Glomerular visceral epithelial cell (primary cell): Measurements from ENCODE around the gene NTRK2.

Source experiments
- DNase-seq: peaks from one replicate; pipeline ENCODE4 v3.0.0-alpha.2; 2016; ENCODE audit errors: extremely low spot score

NTRK2 gene

DNA sequence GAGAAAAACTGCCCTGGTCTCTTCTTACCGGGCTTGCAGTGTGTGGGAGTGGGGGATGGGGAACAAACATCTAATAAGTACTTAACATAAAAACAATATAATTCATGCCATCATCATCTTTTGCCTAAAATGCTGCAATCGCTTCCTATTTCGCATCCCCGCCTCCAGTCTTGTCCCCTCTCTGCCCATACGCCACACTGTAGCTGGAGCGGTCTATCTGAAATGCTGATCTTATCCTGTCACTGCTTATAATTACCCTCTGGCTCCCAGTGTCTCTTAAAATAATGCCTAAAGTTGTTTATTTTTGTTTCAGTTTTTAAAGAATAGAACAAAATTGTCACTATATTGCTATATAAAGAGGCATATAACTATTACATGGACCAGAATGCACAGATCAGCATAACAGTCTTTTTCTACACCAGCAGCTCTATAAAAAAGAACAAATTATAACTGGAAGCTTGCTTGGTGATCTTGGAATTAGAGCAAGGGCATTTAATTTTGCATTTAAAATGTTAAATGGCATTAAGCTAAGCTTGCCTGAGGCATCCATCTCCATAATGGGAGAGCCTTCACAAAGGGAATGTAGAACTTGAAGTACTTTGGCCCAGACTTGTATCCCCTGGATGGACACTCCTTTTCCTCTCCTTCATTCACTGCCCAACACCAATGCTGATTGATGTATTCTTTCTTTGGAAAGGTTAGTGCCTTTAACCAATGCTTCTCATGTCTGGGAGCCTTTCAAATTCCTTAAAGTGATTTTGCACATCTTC, 12.2 kb downstream of the NTRK2 start:
- DNase-seq = no peak

DNA sequence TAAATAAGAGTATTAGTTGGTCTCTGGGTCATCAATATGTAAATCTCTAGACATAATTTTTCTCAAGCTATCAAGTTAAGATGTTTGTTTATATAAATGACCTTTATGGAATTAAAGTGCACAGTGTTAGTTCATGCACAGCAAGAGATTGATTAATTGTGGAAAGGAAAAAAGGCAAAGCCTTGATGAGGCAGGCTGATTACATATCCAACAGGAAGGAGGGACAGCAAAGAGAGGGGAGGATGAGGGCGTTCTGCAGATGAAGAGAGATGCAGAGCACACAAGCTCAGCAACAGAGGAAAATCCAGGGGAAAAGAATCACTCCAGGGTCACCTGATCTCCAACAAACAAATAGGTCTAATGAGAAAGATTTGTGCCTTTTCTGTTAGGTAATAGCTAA, 16.5 kb downstream of the NTRK2 start:
- DNase-seq = no peak

GRCh38 chr9:84688956-84689355, 19.4 kb downstream of the NTRK2 start:
- DNase-seq = no peak

GRCh38 chr9:84691634-84692033, 22.1 kb downstream of the NTRK2 start:
- no peak for DNase-seq

DNA sequence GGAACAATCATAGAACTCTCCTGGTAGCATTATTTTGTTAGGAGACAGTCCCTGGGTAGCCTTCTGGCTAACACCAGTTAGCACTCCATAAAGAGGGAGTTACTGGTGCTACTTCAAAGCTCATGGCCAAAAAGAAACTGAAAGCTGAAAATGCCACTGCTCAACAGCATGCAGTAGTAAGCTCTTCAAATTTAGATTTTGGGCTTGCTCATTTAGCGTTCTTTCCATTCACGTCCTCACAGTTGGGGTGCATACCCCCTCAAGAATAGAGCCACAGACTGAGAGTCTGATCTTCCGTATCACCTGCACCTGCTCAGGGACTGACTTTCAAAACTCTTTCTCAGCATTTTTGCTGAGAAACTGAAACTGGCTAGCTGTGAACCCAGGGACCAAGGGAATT, 24.7 kb downstream of the NTRK2 start:
- no peak for DNase-seq

DNA sequence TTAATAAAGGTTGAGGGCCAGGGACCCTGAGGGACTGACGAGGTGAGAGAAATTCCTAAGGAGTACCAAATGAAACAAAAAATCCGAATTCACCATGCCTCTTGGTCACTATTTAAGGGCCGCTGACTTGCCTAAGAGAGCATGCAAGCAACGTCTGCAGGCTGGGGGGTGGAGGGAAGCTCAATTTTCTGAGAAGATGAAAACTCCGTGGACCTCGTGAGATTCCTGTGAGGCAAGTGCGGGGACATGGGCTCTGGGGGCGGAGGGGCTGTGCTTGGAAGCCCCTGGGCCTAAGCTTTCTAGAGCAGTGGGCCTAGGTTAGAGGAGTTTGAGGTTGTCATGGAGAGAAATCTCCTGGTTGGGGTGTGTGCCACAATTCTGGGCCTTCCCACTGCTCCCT, 27.5 kb downstream of the NTRK2 start:
- no peak for DNase-seq

DNA sequence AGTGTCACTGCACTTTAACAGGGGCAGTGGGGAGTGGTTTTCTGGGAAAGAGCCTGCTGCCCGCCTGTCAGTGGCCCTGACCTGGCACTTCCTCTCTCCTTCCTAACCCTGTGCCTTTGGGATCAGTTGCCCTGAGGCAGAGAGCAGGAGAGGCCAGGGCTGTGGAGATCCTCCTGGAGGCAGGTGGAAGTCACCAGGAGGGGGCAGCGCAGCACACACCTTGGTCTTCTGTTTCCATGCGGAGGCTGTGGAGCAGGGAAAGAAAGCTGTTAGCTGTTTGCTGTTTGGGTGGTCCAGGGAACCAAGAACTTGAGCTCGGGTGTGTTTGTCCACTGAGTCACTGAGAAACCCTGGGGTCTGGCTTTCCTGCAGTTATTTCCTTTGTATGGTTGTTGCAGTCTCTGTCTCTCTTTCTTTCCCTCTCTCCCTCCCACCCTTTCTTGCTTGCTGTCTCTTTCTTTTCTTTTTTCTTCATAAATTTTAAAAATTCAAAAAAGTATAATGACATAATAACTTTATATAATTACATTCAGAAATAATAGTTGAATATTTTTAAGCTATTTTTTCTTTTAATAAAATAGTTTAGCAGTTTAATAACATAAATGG, 28.1 kb downstream of the NTRK2 start:
- peak; percentile 7 for DNase-seq

- no peak for DNase-seq
Measured at GRCh38 chr9:84698323-84698722, 28.8 kb downstream of the NTRK2 start.

DNA sequence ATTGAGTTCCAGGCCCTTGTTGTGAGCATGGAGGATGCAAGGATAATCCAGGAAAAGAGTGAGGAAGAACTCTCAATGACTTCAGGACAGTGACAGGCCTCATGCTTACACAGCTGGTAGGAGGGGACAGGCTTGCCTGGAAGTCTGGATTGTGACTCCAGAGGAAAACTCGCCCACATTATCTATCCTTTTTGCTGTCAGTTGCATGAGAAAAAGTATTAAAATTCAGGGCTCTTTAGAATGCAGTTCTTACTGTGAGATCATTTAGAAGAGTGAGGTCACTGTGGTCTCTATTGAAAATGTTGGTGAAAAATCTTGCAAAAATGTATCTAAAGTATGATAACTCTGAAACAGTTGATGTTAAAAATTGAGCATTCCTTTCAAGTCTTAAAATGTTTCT, 30.5 kb downstream of the NTRK2 start:
- no peak for DNase-seq

DNA sequence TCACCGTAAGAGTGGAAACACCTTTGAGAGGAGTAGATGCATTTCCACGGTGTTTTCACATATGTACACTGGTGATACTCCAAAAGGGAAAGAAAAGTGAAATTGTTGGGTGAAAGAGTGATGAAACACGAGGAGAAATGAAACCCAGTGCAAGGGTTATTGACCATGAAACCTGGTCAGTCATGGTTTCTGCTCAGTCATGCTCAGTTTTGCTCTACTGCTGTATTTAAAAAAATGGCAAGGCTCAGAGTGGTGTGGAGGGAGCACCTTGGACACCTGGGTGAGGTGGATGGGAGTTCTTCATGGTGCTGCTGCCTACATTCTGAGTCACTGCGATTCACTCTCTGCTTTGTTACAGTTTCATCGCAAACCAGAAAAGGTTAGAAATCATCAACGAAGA, 32.3 kb downstream of the NTRK2 start:
- DNase-seq = no peak

GRCh38 chr9:84702471-84702870, 32.9 kb downstream of the NTRK2 start:
- DNase-seq = no peak

DNA sequence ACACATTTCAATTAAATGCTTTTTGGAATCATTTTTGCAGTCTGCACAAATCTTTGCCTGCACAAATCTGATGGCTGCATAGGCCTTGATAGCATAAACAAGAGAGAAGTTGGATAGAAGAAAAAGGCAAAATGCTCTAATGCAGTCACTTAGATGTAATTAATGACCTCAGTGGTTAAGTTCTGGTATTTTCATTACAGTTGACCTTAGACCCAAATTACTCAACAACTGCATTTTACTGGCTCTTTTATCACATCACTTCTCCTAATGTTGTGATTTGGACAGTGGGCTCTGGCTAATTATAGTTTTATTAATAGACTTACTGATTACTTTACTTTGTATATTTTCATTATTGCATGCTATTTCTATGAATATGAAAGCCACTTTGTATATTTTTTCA, 34.3 kb downstream of the NTRK2 start:
- DNase-seq = no peak

GRCh38 chr9:84705128-84705527, 35.6 kb downstream of the NTRK2 start:
- DNase-seq = no peak

DNA sequence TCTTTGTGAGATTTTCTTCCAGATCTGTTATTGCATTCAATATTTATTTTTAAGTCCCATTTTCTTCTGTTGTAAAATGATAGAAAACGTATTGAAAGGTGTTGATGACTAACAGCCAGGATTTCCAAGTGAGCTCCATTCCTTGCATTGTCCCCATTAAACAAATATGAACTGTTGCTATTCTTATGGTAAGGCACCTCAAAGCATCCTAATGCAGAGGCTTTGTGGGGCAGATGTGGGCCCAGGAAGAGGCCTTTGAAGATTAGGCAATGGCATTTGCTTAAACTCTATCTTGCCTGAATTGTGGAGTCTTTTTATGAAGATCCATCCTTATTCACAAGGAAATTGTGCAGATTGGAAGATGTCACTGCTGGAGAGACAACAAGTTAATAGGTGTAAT, 38.9 kb downstream of the NTRK2 start:
- DNase-seq = no peak

GRCh38 chr9:84709056-84709455, 39.5 kb downstream of the NTRK2 start:
- no peak for DNase-seq

DNA sequence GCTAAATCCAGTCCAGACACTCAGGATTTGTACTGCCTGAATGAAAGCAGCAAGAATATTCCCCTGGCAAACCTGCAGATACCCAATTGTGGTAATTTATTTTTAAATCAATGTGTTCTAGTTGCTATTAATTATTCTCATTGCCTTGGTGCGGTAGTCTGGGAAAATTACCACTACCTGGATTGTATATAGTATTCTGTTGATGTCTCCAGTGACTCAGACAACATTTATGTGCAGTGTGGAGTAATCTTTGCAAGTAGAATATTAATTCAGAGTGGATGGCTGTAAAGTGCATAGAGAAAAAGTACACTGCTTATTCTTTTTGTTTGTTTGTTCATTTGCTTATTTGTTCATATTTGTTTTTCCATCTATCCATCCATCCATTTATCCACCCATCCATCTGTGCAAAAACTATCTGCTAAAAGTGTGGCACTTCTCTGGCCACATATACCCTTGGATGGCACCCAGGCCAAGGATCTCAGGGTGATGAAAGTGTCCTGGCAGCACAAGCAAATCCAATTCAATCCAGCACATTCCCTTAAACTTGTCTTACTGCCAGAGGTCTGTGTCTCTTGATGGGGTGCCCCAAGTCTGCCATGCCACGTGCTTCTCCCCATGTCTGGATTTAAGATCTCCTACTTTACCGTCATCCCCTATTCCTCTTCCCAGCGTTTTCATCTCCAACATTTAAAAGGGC, 41.3 kb downstream of the NTRK2 start:
- DNase-seq = no peak

DNA sequence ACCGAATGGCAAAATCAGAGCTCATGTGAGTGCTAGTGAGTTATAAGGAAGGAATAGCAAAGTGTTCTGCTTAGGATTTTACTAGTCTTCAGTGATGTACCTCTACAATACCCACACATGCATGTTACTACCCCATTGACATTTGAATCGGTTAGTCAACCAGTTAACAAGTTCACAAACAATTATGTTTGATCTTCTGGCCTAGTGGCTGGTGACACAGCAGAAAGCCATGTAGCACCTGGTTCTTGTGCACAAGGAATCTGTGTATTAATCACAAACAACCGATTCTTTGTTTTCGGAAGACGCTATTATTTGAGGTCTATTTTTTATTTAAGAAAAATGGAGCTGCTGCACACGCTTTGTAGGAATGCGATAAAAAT, 41.9 kb downstream of the NTRK2 start:
- DNase-seq = no peak

- DNase-seq = no peak
Measured at GRCh38 chr9:84711936-84712335, 42.4 kb downstream of the NTRK2 start.

DNA sequence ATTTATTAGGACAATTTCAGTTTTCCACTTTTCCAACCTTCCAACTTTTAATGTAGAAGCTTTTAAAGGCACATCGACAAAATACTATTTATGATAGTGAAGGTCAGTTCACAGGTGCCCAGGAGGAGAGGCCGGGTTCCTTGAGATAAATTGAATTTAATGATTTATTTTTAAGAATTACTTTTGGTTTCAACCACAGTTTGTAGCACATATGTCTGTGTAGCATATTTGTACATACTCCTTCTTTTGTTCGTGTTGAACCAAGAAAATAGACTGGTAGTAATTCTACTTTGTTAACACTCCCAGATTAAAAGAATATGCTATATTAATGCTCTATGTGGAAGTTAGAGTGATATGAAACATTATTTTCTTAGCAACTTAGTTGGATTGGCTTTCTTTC, 46.7 kb downstream of the NTRK2 start:
- no peak for DNase-seq

DNA sequence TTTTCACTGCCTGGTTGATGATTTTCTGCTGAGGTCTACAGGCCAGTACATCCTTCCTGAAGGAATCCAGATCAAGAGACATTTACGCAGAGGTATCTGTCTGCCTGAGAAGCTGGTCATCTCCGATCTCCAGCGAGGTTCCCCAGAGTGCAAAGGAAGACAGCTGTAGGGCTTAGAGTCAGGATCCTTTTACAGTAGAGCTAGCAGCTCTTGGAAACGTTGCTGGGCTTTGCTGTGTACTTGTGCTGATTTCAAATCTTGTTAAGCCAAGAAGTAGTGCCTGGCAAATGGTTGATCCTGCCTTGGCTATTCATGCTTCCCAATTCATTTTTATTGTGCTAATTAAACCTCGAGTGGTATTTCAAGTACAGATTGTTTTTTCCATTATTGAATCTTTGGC, 48.9 kb downstream of the NTRK2 start:
- no peak for DNase-seq

DNA sequence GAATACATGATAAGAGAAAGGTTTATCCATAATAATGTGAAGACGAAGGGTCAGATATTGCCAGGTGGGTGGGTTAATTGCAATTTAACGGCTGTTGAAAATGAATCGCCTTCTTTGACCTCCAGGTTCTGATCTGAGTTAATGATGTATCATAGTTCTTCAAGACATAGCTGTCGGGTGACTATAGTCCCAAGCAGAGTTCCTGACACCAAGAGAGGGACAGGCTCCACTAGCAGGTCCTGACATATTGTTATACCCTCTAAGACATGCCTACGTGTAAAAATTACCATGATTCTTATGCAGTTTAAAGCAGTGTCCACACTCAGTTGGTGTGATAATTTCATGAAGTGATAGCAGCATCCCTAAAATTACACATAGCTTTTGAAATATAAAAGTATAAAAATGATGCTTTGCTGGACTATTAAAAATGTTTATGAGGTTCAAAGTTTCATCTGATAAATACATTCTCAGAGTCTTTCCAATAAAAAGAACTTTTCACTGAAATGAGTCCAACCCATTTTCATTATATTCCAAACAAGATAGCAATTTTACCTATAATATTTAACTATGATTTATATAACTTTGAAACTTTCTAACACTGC, 53.0 kb downstream of the NTRK2 start:
- no peak for DNase-seq

DNA sequence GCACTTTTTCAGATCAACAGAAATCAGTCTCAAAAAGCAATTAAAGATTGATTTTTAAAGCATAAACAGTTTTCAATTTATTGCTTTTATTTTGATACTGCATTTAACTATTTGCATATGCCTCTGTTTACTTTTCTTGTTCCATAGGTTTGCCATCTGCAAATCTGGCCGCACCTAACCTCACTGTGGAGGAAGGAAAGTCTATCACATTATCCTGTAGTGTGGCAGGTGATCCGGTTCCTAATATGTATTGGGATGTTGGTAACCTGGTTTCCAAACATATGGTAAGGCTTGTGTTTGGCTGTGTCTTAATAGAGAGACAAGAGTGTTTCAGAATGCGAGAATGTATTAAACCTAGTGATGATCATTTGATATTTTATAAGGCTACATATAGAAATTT, 53.9 kb downstream of the NTRK2 start:
- DNase-seq = no peak

- no peak for DNase-seq
Measured at GRCh38 chr9:84731696-84732095, 62.2 kb downstream of the NTRK2 start.
